Measurements from ENCODE around the gene PPP4C. TPM values are rescaled to one million over a fixed set of nuclear protein-coding genes. Genes with fewer than 3 reads are reported as not detected.

PPP4C gene
- total and polyA plus RNA-seq, 3 experiments from 2014 or later: 137 to 201 (median 149) TPM

DNA sequence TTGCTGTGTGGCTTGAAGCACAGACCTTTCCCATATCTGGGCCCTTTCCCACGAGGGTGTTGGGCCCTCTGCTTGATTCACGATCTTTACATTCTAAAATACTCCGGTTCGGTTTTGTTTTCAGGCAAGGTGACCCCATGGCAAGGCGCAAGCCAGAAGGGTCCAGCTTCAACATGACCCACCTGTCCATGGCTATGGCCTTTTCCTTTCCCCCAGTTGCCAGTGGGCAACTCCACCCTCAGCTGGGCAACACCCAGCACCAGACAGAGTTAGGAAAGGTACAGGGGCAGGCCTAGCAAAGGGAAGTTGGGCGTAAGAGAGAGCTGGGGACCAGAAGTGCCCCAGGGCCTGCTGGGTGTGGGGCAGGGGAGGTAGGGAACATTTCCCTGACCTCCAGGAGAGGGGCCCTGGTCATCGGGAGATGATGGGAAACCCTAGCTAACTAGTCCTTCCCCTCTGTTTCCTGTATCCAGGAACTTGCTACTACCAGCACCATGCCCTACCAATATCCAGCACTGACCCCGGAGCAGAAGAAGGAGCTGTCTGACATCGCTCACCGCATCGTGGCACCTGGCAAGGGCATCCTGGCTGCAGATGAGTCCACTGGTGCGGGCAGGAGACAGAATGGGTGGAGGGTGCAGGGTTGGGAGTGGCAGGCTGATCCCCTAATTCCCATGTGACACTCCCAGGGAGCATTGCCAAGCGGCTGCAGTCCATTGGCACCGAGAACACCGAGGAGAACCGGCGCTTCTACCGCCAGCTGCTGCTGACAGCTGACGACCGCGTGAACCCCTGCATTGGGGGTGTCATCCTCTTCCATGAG, 8.8 kb upstream of the PPP4C start:
- peaks cover 50% of the 10 kb centered on the region for H3K36me3 ChIP-seq (ENCODE audit: insufficient read depth, low read length)
- H3K4me3 ChIP-seq (ENCODE audit: low read length): peak overlapping the region; percentile 85
- CTCF ChIA-PET: interaction anchor here (0.7 to 3.8 kb wide), 4 partner anchors 8 to 343 kb away, joined by 3 to 41 read pairs (median 6); partner anchors contain the start of genes TBX6 and YPEL3
- peaks cover 34 to 49% (median 36%) of the 10 kb centered on the region in 3 donors for H3K4me1 Mint-ChIP-seq
- POLR2A ChIA-PET: interaction anchor here (0.5 to 7.1 kb wide), 9 partner anchors 10 to 681 kb away, joined by 3 to 89 read pairs (median 5); partner anchors contain the start of genes PPP4C, TBX6 and YPEL3
- H3K27ac ChIP-seq (ENCODE audit: low read depth, low read length): peak overlapping the region; percentile 91
- no peaks in the 10 kb centered on the region for H3K9me3 ChIP-seq (ENCODE audit: low read length)
- H3K9me3 Mint-ChIP-seq: no peaks in the 10 kb centered on the region
- peak overlapping the region; percentile 92 to 100 (median 99) for H3K4me3 Mint-ChIP-seq
- peaks cover 45% of the 10 kb centered on the region for H3K4me1 ChIP-seq (ENCODE audit: insufficient read depth, low read length)
- H3K27me3 Mint-ChIP-seq: peaks cover 0 to 3% of the 10 kb centered on the region in 2 donors
- H3K36me3 Mint-ChIP-seq: peaks cover 5 to 74% (median 8%) of the 10 kb centered on the region in 3 donors
- no peaks in the 10 kb centered on the region for H3K27me3 ChIP-seq (ENCODE audit: insufficient read depth, low read length, poor library complexity, severe bottlenecking)
- H3K27ac Mint-ChIP-seq: peak overlapping the region; percentile 14 to 99 (median 94)
- no peak for DNase-seq

DNA sequence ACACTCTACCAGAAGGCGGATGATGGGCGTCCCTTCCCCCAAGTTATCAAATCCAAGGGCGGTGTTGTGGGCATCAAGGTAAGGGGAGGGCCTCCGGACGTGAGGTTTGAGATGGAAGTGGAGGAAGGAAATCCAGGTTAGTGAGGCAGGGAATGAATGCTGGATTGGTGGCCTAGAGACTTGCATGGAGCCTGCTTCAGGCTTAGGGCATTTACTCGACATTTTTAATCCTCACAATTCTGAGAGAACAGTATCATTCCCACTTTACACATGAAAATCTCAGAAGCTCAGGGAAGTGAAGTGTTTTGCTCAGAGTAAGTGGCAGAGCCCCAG, 8.2 kb upstream of the PPP4C start:
- Histone ChIP-seq H3K9me3 (ENCODE audit: low read length) (no peaks in the 10 kb centered on the region), H3K27me3 (ENCODE audit: insufficient read depth, low read length, poor library complexity, severe bottlenecking) (no peaks in the 10 kb centered on the region), H3K4me3 (ENCODE audit: low read length) (peak overlapping the region; percentile 85), H3K4me1 (ENCODE audit: insufficient read depth, low read length) (peaks cover 45% of the 10 kb centered on the region), H3K27ac (ENCODE audit: low read depth, low read length) (peak overlapping the region; percentile 91), H3K36me3 (ENCODE audit: insufficient read depth, low read length) (peaks cover 54% of the 10 kb centered on the region)
- no peak for DNase-seq
- peak overlapping the region; percentile 61 to 99 (median 99) for H3K4me3 Mint-ChIP-seq
- POLR2A ChIA-PET: interaction anchor here (3.7 to 7.1 kb wide), 3 partner anchors 9 to 118 kb away, joined by 34 to 89 read pairs (median 50); partner anchors contain the start of genes PPP4C, TBX6 and YPEL3
- H3K36me3 Mint-ChIP-seq: peaks cover 6 to 77% (median 11%) of the 10 kb centered on the region in 3 donors
- peaks cover 36 to 52% (median 40%) of the 10 kb centered on the region in 3 donors for H3K4me1 Mint-ChIP-seq
- peak overlapping the region in 7 of 8 donors; percentile 67 to 99 (median 87) for H3K27ac Mint-ChIP-seq
- peaks cover 0 to 3% of the 10 kb centered on the region in 2 donors for H3K27me3 Mint-ChIP-seq
- CTCF ChIA-PET: interaction anchor here (3.8 kb wide), 1 partner anchor 25 kb away, joined by 41 read pairs; the partner anchor contains the start of genes TBX6 and YPEL3
- no peaks in the 10 kb centered on the region for H3K9me3 Mint-ChIP-seq

DNA sequence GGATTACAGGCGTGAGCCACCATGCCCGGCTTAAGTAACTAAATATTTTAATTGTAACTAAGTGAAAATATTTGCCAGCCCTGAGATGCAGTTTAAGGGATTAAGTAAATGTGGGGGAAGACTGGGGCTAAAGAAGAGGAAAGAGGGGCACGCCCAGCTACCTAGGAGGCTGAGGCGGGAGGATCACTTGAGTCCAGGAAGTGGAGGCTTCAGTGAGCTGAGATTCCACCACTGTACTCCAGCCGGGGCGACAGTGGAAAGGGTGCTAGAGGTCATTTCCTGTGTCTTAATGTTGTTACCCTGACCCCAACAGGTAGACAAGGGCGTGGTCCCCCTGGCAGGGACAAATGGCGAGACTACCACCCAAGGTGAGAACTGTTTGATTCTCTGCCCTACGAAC, 7.5 kb upstream of the PPP4C start:
- no peak for DNase-seq
- H3K4me1 Mint-ChIP-seq: peaks cover 36 to 52% (median 40%) of the 10 kb centered on the region in 3 donors
- ChIA-PET CTCF (interaction anchor here (3.8 kb wide), 1 partner anchor 25 kb away, joined by 41 read pairs; the partner anchor contains the start of genes TBX6 and YPEL3), POLR2A (interaction anchor here (3.7 to 7.1 kb wide), 3 partner anchors 8 to 117 kb away, joined by 34 to 89 read pairs (median 50); partner anchors contain the start of genes PPP4C, TBX6 and YPEL3)
- H3K4me1 ChIP-seq (ENCODE audit: insufficient read depth, low read length): peaks cover 42% of the 10 kb centered on the region
- peak overlapping the region; percentile 30 for H3K27ac ChIP-seq (ENCODE audit: low read depth, low read length)
- no peaks in the 10 kb centered on the region for H3K9me3 ChIP-seq (ENCODE audit: low read length)
- H3K4me3 ChIP-seq (ENCODE audit: low read length): no peak overlapping the region
- no peaks in the 10 kb centered on the region for H3K9me3 Mint-ChIP-seq
- peaks cover 0 to 3% of the 10 kb centered on the region in 2 donors for H3K27me3 Mint-ChIP-seq
- H3K36me3 Mint-ChIP-seq: peaks cover 6 to 77% (median 11%) of the 10 kb centered on the region in 3 donors
- peaks cover 54% of the 10 kb centered on the region for H3K36me3 ChIP-seq (ENCODE audit: insufficient read depth, low read length)
- H3K27ac Mint-ChIP-seq: peak overlapping the region; percentile 39 to 86 (median 75)
- no peaks in the 10 kb centered on the region for H3K27me3 ChIP-seq (ENCODE audit: insufficient read depth, low read length, poor library complexity, severe bottlenecking)
- H3K4me3 Mint-ChIP-seq: peak overlapping the region; percentile 50 to 84 (median 71)

GRCh38 chr16:30068750-30069610, 6.8 kb upstream of the PPP4C start:
- peaks cover 54% of the 10 kb centered on the region for H3K36me3 ChIP-seq (ENCODE audit: insufficient read depth, low read length)
- H3K9me3 ChIP-seq (ENCODE audit: low read length): no peaks in the 10 kb centered on the region
- H3K4me1 Mint-ChIP-seq: peaks cover 33 to 46% (median 34%) of the 10 kb centered on the region in 3 donors
- DNase-seq: peak; percentile 36 to 71 (median 50)
- peak overlapping the region; percentile 30 for H3K27ac ChIP-seq (ENCODE audit: low read depth, low read length)
- peaks cover 6 to 78% (median 11%) of the 10 kb centered on the region in 3 donors for H3K36me3 Mint-ChIP-seq
- no peaks in the 10 kb centered on the region for H3K9me3 Mint-ChIP-seq
- H3K4me3 Mint-ChIP-seq: peak overlapping the region; percentile 50 to 84 (median 71)
- CTCF ChIA-PET: interaction anchor here (1.1 to 1.8 kb wide), 2 partner anchors 9 to 25 kb away, joined by 4 read pairs; no protein-coding TSS in a partner anchor
- H3K4me3 ChIP-seq (ENCODE audit: low read length): no peak overlapping the region
- POLR2A ChIA-PET: interaction anchor here (7.1 kb wide), 1 partner anchor 24 kb away, joined by 89 read pairs; the partner anchor contains the start of genes TBX6 and YPEL3
- H3K27ac Mint-ChIP-seq: peak overlapping the region; percentile 39 to 86 (median 75)
- H3K4me1 ChIP-seq (ENCODE audit: insufficient read depth, low read length): peaks cover 36% of the 10 kb centered on the region
- H3K27me3 ChIP-seq (ENCODE audit: insufficient read depth, low read length, poor library complexity, severe bottlenecking): no peaks in the 10 kb centered on the region
- H3K27me3 Mint-ChIP-seq: peaks cover 0 to 3% of the 10 kb centered on the region in 2 donors

GRCh38 chr16:30069611-30070462, 6.0 kb upstream of the PPP4C start:
- peaks cover 6 to 72% (median 11%) of the 10 kb centered on the region in 3 donors for H3K36me3 Mint-ChIP-seq
- Histone ChIP-seq H3K36me3 (ENCODE audit: insufficient read depth, low read length) (peaks cover 54% of the 10 kb centered on the region), H3K27me3 (ENCODE audit: insufficient read depth, low read length, poor library complexity, severe bottlenecking) (no peaks in the 10 kb centered on the region), H3K27ac (ENCODE audit: low read depth, low read length) (peak overlapping the region; percentile 3), H3K9me3 (ENCODE audit: low read length) (no peaks in the 10 kb centered on the region), H3K4me3 (ENCODE audit: low read length) (no peak overlapping the region), H3K4me1 (ENCODE audit: insufficient read depth, low read length) (peaks cover 36% of the 10 kb centered on the region)
- no peak for DNase-seq
- H3K4me3 Mint-ChIP-seq: peak overlapping the region in 3 of 7 donors; percentile 12 to 62 (median 36)
- ChIA-PET CTCF (interaction anchor here (1.1 to 1.8 kb wide), 2 partner anchors 9 to 24 kb away, joined by 4 read pairs; no protein-coding TSS in a partner anchor), POLR2A (interaction anchor here (0.7 to 1.4 kb wide), 3 partner anchors 22 to 675 kb away, joined by 3 read pairs; partner anchors contain the start of genes TBX6 and YPEL3)
- H3K9me3 Mint-ChIP-seq: no peaks in the 10 kb centered on the region
- peaks cover 32 to 47% (median 33%) of the 10 kb centered on the region in 3 donors for H3K4me1 Mint-ChIP-seq
- peak overlapping the region in 4 of 8 donors; percentile 37 to 83 (median 69) for H3K27ac Mint-ChIP-seq
- H3K27me3 Mint-ChIP-seq: peaks cover 0 to 2% of the 10 kb centered on the region in 2 donors

GRCh38 chr16:30070490-30070889, 5.3 kb upstream of the PPP4C start:
- no peaks in the 10 kb centered on the region for H3K27me3 Mint-ChIP-seq
- DNase-seq: no peak
- no peaks in the 10 kb centered on the region for H3K9me3 Mint-ChIP-seq
- H3K36me3 ChIP-seq (ENCODE audit: insufficient read depth, low read length): peaks cover 54% of the 10 kb centered on the region
- peaks cover 42% of the 10 kb centered on the region for H3K4me1 ChIP-seq (ENCODE audit: insufficient read depth, low read length)
- peak overlapping the region in 3 of 8 donors; percentile 12 to 83 (median 83) for H3K27ac Mint-ChIP-seq
- peaks cover 6 to 67% (median 11%) of the 10 kb centered on the region in 3 donors for H3K36me3 Mint-ChIP-seq
- H3K27me3 ChIP-seq (ENCODE audit: insufficient read depth, low read length, poor library complexity, severe bottlenecking): no peaks in the 10 kb centered on the region
- H3K27ac ChIP-seq (ENCODE audit: low read depth, low read length): no peak overlapping the region
- peaks cover 36 to 52% (median 39%) of the 10 kb centered on the region in 3 donors for H3K4me1 Mint-ChIP-seq
- ChIA-PET CTCF (interaction anchor here (1.8 to 2.0 kb wide), 2 partner anchors 8 to 21 kb away, joined by 4 to 7 read pairs; partner anchors contain the start of gene TBX6), POLR2A (interaction anchor here (0.7 to 1.4 kb wide), 4 partner anchors 17 to 675 kb away, joined by 3 to 4 read pairs (median 3); partner anchors contain the start of genes TBX6 and YPEL3)
- H3K4me3 Mint-ChIP-seq: peak overlapping the region in 2 of 7 donors; percentile 10 to 47
- H3K4me3 ChIP-seq (ENCODE audit: low read length): no peak overlapping the region
- no peaks in the 10 kb centered on the region for H3K9me3 ChIP-seq (ENCODE audit: low read length)

All from CD8-positive, alpha-beta memory T cell (primary cell).